ENCODE data around the gene CCM2. TPM values are rescaled to one million over a fixed set of nuclear protein-coding genes. Genes with fewer than 3 reads are reported as not detected.

CCM2 gene
- total RNA-seq, 3 donors from 2014 or later: 32.3 to 45.3 (median 35.4) TPM

DNA sequence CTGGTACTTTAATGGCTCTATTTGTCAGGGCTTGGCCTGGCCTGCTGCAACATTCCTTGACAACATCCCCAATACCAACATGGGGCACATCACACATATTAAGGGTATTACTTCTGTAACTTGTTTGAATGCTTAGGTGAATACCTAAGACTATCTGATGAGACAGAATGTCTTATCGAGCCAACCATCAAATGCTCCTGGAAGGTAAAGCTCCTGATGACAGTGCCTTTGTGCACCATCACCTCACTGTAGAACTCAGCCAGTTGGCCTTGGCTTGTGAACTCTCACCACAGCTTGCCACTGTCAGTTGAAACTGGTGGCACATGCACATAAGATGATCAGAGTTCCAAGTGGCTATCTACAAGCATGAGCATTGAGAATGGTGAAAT is 17.5 kb upstream of the CCM2 start:
- peaks cover 0 to 6% of the 10 kb centered on the region in 2 donors for H3K4me1 ChIP-seq
- intact Hi-C loops (cut with DNase I; ENCODE audit: low total_unique reads): loop anchor here (2.0 to 10.0 kb wide), 2 partner anchors 30 to 388 kb away; no protein-coding TSS in a partner anchor
- no peak overlapping the region for H3K27ac ChIP-seq
- H3K27me3 ChIP-seq: no peaks in the 10 kb centered on the region
- no peak for TF ChIP-seq POLR2AphosphoS5 (IDR thresholded peaks at IDR 0.05)
- DNase-seq (ENCODE audit: low spot score in 2 of 2): no peak
- no peaks in the 10 kb centered on the region for H3K9me3 ChIP-seq
- peaks cover 18% of the 10 kb centered on the region for H3K36me3 ChIP-seq
- no peak overlapping the region for H3K4me3 ChIP-seq

DNA sequence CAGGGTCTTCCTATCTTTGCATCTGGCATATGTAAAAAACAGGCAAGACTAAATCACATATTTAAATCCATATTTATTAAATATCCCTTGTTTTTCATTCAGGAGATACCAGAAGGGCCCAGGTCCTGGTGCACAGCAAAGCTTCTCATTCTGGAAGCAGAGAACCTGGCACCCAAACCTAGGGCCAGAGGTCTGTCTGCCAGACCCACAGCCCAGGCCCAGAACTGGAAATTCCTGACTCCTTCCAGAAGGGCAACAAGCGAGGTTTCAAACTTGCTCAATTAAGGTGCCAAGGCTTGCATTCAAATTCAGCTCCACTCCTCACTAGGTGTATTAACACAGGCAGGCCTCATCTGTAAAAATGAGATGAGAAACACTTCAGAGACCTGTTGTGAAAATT is 17.0 kb upstream of the CCM2 start:
- Histone ChIP-seq H3K4me1 (peaks cover 0 to 6% of the 10 kb centered on the region in 2 donors), H3K27me3 (no peaks in the 10 kb centered on the region), H3K36me3 (peaks cover 18% of the 10 kb centered on the region), H3K9me3 (no peaks in the 10 kb centered on the region), H3K4me3 (no peak overlapping the region), H3K27ac (no peak overlapping the region)
- no peak for DNase-seq (ENCODE audit: low spot score in 2 of 2)
- intact Hi-C loops (cut with DNase I; ENCODE audit: low total_unique reads): loop anchor here (2.0 to 10.0 kb wide), 2 partner anchors 30 to 388 kb away; no protein-coding TSS in a partner anchor
- TF ChIP-seq, protein P1, sequence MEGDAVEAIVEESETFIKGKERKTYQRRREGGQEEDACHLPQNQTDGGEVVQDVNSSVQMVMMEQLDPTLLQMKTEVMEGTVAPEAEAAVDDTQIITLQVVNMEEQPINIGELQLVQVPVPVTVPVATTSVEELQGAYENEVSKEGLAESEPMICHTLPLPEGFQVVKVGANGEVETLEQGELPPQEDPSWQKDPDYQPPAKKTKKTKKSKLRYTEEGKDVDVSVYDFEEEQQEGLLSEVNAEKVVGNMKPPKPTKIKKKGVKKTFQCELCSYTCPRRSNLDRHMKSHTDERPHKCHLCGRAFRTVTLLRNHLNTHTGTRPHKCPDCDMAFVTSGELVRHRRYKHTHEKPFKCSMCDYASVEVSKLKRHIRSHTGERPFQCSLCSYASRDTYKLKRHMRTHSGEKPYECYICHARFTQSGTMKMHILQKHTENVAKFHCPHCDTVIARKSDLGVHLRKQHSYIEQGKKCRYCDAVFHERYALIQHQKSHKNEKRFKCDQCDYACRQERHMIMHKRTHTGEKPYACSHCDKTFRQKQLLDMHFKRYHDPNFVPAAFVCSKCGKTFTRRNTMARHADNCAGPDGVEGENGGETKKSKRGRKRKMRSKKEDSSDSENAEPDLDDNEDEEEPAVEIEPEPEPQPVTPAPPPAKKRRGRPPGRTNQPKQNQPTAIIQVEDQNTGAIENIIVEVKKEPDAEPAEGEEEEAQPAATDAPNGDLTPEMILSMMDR (IDR thresholded peaks at IDR 0.05): no peak
- TF ChIP-seq POLR2AphosphoS5 (IDR thresholded peaks at IDR 0.05) (no peak), POLR2A (IDR thresholded peaks at IDR 0.05) (no peak)

DNA sequence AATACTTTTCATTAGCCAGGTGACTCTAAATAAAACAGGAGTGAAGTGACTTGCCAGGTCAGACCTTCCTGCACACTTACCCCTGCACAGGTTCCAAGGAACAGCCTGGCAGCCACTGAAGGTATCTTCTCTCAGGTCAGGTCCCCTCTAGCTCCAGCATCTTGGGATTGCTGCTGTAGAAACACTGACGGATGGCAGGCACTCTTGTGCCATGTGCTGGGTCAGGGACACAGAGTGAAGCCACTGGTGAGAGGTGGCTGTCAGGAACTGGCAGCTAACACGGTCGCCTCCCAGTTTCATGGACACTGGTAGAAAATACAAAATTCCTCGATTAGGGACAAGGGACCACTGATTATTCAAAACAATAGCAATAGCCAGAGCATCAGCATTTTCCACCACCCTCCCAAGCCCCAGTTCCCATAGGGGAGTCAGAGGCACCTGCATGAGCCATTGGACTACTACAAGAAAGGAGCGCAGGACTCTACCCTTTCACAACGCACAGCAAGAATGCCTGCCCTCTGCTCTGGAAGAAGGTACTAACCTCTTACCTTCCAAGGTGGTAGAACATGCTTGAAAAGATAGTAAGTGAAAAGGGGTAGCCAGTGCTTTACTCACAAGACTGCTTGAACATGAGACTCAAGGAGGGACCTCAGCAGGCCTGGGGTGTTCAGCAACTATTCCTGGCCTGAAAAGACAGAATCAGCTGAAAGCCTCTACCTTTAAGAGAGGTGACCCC is 16.1 kb upstream of the CCM2 start:
- no peak for DNase-seq (ENCODE audit: low spot score in 2 of 2)
- Histone ChIP-seq H3K9me3 (no peaks in the 10 kb centered on the region), H3K4me1 (peaks cover 0 to 6% of the 10 kb centered on the region in 2 donors), H3K27me3 (no peaks in the 10 kb centered on the region), H3K27ac (peak overlapping the region in 1 of 2 donors; percentile 97), H3K36me3 (peaks cover 18% of the 10 kb centered on the region), H3K4me3 (peak overlapping the region in 1 of 3 donors; percentile 76)
- intact Hi-C loops (cut with DNase I; ENCODE audit: low total_unique reads): loop anchor here (2.0 to 10.0 kb wide), 2 partner anchors 31 to 389 kb away; no protein-coding TSS in a partner anchor
- TF ChIP-seq, protein P1 (IDR thresholded peaks at IDR 0.05): no peak
- TF ChIP-seq POLR2A (IDR thresholded peaks at IDR 0.05) (no peak), POLR2AphosphoS5 (IDR thresholded peaks at IDR 0.05) (no peak)

DNA sequence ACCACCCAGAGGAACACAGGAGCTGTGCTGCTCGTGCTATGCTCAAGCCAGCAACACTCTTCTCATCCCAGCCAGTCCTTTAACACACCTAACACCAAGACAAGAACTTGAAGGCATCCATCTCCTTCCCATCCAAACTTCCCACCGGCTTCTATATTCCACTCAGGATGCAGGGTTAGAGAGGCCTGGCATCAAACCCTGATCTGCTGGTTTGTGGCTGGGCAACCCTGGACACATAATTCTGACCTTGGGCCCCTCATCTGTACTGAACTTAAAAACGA is 15.6 kb upstream of the CCM2 start:
- Histone ChIP-seq H3K27ac (peak overlapping the region; percentile 97 to 98), H3K9me3 (no peaks in the 10 kb centered on the region), H3K27me3 (no peaks in the 10 kb centered on the region), H3K4me3 (peak overlapping the region in 1 of 3 donors; percentile 76), H3K4me1 (peaks cover 0 to 6% of the 10 kb centered on the region in 2 donors), H3K36me3 (peaks cover 18% of the 10 kb centered on the region)
- no peak for DNase-seq (ENCODE audit: low spot score in 2 of 2)
- TF ChIP-seq POLR2AphosphoS5 (IDR thresholded peaks at IDR 0.05): no peak
- no peak for TF ChIP-seq POLR2A (IDR thresholded peaks at IDR 0.05)
- TF ChIP-seq, protein P1 (IDR thresholded peaks at IDR 0.05): no peak
- intact Hi-C loops (cut with DNase I; ENCODE audit: low total_unique reads): loop anchor here (10.0 kb wide), 1 partner anchor 390 kb away; no protein-coding TSS in a partner anchor

DNA sequence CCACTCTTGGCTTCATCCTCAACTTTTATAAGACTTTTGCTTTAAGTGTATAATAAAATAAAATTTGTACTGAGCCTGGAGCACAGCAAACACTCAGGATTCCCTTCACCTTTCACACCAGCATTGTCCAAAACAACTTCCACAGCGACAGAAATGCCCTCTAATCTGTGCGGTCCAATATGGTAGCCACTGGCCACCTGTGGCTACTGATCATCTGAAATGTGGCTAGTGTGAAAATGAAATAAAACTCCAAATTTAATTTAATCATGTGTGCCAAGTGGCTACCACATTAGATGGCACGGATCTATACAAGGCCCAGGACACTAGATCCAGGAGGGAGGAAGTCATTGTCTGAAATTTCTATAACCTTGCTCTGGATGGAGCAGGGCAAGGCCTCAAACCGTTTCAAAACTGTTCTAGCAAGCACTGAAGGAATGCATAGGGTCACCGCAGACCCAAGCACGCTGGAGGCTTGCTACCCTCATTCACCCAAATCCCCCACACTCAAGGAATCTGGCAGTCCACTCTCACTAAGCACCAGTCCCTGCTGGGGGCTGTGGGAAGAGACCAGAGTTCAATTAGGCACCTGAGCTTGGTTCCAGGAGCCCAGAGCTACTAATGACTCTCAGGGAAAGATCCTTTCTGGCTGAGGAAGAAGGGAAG is 14.8 kb upstream of the CCM2 start:
- no peaks in the 10 kb centered on the region for H3K27me3 ChIP-seq
- H3K4me3 ChIP-seq: peak overlapping the region; percentile 55 to 76 (median 59)
- intact Hi-C loops (cut with DNase I; ENCODE audit: low total_unique reads): loop anchor here (10.0 kb wide), 1 partner anchor 390 kb away; no protein-coding TSS in a partner anchor
- H3K9me3 ChIP-seq: no peaks in the 10 kb centered on the region
- no peak for DNase-seq (ENCODE audit: low spot score in 2 of 2)
- peaks cover 0 to 6% of the 10 kb centered on the region in 2 donors for H3K4me1 ChIP-seq
- H3K27ac ChIP-seq: peak overlapping the region; percentile 97 to 98
- H3K36me3 ChIP-seq: peaks cover 18% of the 10 kb centered on the region
- TF ChIP-seq POLR2AphosphoS5 (IDR thresholded peaks at IDR 0.05) (no peak), POLR2A (IDR thresholded peaks at IDR 0.05) (no peak)
- TF ChIP-seq, protein P1 (IDR thresholded peaks at IDR 0.05): no peak
